ENCODE results near the gene RNF32.
"Not testable (repeated sequence)": the region's sequence is repeated elsewhere in the genome, so short reads cannot be mapped to it uniquely, and the experiment has no call there.

Gene RNF32

DNA sequence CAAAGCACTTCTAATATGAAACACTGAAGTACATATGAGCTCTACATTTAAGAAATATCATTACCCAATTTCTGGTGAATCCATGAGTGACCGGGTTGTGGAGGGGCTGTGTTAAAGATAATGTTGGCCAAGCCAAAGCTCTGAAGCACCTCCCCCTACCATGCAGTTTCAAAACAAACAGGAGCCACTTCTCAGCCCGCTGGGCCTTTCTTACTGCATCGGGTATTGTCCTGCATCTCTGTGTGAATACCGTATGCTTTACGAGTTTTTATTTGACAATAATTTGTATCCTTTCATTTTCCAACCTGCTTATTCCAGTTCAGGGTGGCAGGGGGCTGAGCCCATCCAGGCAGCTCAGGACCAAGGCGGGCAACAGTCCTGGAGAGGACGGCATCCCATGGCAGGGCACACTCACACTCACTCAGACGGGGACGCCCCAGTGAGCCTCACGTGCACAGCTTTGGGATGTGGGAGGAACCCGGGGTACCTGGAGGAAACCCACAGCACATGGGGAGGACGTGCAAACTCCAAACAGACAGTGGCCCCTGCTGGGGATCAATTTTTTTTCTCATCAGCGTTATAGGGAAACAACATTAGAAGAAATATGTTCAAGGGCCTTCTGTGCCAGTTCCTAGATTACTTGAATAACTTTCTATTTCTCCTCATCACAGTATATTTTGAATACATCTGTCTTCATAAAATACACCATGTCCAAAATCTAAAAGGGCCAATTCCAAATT is 1.9 kb downstream of the RNF32 start:
- no peak for DNase-seq (ENCODE audit: low spot score)

DNA sequence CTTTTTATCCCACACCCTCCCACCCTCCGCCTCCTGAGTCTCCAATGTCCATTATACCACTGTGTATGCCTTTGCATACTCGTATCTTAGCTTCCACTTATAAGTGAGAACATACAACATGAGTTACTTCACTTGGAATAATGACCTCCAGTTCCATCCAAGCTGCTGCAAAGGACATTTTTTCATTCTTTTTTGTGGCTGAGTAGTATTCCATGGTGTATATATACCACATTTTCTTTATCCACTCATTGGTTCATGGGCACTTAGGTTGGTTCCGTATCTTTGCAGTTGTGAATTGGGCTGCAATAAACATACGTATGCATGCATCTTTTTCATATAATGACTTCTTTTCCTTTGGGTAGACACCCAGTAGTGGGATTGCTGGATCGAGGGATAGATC is 6.8 kb downstream of the RNF32 start:
- not testable (repeated sequence) for DNase-seq (ENCODE audit: low spot score)

DNA sequence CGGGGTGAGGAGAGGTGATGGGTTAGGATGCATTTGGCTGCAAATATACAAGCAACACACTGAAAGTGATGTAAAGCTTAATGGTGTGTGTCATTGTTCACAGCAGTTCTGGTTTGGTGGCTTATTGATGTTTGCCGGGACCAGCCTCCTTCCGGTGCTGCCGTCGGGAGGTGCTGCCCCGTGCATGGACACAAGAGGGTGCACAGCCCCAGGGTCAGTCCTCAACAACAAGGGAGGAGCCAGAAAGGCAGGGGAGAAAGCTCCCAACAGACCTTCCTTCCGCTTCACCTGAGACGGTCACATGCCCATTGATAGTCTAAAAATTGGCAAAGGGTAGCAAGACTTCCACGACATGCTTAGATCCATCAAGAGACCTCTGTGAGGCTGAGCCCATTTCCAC is 9.5 kb downstream of the RNF32 start:
- peak; percentile 15 for DNase-seq (ENCODE audit: low spot score)

DNA sequence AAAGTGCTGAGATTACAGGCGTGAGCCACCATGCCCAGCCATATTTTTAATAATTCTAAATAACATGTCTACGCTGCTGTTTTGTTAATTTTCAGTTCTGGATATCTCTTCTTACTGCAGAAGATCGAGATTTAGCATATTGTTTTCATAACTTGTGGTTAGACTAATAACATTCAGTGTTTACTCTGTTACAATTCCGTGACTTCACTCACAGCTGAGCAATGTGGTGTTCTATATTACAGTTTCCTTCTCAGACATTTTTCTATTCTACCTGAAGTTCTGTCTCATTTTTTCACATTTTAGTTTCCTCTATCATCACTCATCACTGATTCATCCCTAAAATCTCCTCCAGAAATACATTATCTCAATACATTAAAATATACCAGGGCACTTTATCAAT is 10.9 kb downstream of the RNF32 start:
- peak; percentile 18 for DNase-seq (ENCODE audit: low spot score)

DNA sequence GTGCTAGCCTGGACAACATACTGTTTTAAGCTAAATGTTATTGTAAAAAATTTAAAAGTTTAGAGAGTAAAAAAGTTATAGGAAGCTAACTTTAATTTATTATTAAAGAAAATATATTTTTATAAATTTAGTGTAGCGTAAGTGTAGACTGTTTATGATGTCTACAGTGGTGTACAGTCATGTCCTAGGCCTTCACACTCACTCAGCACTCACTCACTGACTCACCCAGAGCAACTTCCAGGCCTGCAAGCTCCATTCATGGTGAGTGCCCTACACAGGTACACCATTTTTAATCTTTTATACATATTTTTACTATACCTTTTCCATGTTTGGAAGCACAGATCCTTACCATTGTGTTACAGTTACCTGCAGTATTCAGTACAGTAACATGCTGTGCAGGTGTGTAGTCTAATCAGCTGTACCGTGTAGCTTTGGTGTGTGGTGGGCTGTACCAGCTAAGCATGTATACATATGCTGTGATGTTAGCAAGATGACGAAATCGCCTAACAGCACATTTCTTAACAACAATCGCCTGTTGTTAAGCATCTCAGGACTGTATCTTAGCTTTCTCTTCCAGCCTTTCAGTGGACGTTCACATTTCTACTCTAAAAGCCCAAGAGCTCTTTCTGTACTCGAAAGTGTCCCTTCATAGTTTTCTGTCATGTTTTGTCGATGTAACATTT is 12.5 kb downstream of the RNF32 start:
- no peak for DNase-seq (ENCODE audit: low spot score)

DNA sequence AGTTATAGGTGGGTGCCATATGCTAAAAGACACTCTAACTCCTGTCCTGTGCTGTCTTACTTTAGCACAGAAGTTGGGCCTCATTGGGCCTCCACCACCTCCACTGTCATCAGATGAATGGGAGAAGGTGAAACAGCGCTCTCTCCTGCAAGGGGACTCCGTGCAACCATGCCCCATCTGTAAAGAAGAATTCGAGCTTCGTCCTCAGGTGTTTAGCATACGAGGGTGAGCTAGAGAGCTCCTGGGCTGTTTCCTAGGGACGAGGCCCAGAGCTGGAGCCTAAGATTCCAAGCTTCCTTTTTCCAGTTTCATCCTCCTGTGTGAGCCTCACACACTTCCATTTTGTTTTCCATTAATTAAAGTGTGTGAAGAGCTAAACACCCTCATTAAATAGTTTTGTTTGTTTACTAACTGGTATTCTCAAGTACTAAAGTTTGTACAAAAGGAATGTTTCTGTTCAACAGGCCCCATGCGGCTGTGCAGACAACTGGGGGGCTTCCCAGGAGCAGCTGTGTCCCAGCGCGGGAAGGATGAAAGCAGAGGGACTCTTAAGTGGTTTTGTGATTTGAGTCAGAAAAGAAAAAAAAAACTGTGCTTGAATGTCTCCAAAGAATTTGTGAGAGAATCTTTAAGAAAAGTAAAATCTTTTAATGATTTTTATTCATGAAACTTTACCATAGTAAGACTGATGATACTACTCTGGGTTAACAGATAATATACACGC is 14.1 kb downstream of the RNF32 start:
- no peak for DNase-seq (ENCODE audit: low spot score)

DNA sequence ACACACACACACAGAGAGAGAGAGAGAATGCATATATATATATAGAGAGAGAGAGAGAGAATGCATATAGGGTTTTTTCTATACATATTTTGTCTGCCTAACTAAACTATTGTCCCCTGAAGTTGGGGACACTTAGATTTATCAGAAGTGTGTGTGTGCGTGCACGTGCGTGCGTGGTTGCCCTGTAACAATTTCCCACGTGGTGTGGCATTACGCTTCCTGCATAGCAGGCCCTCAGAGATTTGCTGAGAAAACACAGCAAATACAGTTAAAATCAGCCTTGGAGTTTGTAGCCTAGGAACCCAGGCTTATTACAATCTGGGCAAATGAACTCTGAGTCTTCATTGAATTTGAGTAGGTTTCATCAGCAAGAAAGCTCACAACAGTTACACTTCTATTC is 14.7 kb downstream of the RNF32 start:
- DNase-seq (ENCODE audit: low spot score) = no peak

DNA sequence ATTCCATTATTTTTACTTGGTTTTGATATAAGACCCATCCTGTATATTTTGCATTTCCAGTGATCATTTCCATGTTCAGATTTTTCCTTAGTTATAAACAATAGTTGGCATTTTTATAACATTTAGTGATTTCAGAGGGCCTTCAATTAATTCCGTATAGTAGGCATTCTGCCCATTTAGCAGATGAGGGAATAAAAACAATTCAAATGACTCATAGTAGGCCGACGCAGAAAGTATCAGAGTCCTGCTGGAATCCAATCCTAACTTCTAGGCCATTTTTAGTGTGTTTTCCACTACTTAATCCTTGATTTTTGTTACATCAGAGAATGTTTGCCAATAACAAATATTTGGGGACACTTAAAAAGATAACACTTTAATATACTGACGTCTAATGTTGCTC is 15.4 kb downstream of the RNF32 start:
- no peak for DNase-seq (ENCODE audit: low spot score)

DNA sequence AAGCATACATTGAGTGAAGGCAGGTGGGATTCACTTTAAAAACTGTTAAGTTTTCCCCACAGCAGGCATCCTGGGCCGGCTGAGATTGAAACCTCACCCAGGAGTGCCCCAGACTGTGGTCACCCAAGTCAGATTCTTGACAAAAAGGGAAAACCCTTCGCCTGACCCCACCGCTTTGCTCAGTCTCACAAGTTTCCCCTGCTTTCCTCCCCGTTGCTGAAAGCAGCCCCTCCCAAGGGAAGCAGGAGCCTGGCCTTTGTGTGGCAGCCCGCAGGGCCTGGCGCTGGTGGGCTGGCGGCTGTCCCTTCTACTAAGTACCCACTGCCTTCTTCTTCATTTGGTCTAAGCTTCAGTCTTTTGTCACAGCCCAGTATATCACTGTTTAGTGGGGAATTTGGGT is 16.0 kb downstream of the RNF32 start:
- no peak for DNase-seq (ENCODE audit: low spot score)

DNA sequence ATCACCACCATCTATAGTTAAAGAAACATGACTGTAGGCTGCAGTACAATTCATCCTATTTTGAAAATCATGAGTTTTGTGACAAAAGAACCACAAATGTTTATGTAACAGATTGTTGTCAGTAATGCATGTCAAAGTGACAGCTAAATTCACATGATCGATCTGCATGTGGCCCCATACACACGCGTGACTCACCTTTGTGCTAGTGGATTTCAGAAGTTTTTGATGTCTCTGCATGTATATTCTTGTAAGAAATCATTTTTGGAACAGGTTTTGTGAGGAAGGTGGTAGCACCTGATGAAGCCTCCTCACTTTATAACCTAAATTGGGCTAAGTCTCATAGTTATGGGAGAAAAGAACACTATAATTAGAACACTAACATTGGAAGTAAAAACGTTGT is 17.1 kb downstream of the RNF32 start:
- no peak for DNase-seq (ENCODE audit: low spot score)

DNA sequence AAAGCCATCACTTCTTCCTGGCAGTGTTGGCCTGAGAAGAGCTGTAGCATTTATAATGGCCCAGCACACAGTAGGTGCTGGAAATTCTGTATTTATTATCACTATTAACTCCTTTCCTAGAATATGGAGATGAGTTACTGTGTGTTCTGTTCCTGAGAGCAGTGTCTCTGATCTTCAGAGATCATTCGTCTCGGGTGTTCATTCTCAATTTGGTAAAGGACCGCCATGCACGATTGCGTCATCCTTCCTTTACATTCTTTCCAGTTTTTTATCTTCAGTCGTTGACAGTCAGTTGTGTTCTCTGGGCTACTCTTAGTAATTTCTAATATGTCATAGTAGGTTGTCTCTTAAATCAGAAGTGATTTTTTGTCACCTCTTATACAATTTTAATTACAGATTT is 18.6 kb downstream of the RNF32 start:
- DNase-seq (ENCODE audit: low spot score) = no peak

DNA sequence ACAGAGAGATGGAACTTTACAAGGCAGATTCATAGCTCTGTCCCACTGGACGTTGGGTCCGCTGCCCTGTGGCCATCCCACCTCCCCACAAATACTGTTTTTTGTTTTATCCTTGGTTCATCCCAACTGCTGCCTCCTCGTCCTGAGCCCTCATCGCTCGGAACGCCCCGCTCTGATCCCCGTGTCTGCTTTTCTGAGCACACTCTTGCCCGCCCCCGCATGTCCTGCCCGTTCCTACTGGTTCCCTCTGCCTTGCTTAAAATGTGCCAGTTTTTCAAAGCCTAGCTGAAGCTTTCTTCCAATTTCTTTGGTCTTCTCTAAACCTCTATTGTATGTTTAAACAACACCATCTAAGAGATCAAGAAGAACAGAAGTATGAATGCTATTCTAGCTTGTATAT is 19.4 kb downstream of the RNF32 start:
- peak; percentile 16 for DNase-seq (ENCODE audit: low spot score)

DNA sequence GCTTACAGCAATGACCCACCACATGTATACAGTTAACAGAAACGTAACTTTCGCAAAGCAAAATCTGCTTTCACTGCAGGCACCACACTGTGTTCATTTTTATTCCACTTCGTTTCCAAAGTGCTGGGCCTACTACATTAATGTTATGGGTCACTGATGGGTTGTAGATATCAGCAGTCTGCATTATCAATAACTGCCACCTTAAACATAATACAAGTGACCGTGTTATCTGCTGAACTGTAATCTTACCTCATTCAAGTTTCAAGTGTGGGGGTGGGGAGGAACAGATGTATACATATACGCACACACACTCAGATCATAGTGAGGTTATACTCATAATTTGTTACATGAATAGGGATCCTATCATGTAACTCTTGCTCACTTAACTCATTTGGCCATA is 21.1 kb downstream of the RNF32 start:
- DNase-seq (ENCODE audit: low spot score) = no peak

DNA sequence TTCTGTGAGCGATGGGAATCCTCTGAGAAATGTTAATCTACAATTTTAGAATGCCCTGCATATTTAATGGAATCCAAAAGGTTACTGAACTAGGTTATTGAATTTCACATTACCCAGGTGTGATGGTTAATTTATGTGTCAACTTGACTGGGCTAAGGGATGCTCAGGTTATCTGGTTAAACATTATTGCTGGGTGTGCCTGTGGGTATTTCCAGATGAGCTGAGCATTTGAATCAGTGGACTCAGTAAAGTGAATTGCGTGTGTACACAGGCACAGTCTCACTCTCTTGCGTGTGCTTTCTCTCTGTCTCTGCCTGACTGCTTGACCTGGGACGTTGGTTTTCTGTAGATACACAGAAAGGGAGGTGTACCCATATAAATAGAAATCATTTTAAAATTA is 21.7 kb downstream of the RNF32 start:
- no peak for DNase-seq (ENCODE audit: low spot score)

DNA sequence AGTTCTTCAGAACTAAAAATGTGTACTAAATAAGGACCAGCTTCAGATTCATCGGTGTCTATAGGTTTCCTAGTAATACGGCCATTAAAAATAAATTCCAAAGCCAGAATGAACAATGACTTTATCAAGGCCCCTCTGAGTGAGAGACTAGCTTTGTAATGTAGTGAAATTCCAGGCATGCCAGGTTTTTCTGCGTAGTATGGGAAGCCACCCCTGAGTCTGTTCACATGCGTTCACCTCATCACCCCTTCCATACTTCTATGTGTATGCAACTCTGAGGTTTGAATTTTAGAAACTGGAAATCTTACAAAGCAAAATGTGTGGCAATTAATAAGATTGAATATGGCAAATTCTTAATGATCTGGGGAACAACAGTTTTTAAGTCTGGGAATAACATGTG is 24.5 kb downstream of the RNF32 start:
- no peak for DNase-seq (ENCODE audit: low spot score)

DNA sequence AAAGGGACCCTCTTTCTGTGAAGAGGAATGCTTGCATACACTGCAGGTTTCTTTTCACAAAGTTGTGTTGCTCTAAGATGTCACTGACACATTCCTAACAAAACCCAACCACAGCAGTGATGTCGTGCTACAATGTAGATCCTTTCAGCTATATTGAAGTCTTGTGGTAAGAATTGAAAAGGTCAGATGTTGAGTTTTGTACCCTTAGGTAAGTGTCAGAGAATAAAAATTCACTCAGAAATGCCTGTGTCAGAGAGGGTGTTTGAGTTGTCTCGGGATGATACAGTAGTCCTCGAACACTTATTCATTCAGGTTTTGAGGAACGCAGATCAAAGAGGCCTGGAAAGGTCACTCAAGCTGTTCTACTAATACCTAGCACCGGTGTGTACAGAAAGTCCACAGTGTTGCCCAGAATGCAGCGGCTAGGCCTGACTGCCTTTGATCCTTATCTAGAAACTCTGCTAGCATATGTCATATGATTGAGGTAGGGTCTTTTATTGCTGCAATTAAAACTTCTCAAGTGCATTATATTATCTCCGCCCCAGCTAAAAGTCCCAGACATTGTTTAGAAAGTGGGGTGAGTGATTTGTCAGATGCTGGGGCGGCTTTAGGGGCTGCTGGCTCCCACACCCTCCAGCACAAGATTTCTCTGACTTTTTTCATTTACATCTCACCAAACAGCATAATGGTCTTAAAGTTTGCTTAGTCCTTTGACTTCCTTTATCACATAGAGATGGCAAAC is 26.0 kb downstream of the RNF32 start:
- no peak for DNase-seq (ENCODE audit: low spot score)

DNA sequence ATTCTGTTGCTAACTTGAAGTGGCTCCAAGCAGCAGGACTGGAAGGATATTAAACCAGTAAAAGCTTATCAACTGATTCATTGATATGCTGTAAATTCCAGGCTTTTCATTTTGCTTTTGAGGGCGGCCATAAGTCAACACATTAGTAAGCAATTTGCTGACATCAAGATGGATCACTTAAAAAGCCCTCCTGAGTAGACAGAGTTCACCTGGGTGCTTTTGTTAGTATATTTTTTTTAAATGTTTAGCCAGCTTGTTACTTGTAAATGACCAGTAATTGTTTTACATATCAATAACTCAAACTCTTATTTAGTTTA is 26.5 kb downstream of the RNF32 start:
- DNase-seq (ENCODE audit: low spot score) = no peak

DNA sequence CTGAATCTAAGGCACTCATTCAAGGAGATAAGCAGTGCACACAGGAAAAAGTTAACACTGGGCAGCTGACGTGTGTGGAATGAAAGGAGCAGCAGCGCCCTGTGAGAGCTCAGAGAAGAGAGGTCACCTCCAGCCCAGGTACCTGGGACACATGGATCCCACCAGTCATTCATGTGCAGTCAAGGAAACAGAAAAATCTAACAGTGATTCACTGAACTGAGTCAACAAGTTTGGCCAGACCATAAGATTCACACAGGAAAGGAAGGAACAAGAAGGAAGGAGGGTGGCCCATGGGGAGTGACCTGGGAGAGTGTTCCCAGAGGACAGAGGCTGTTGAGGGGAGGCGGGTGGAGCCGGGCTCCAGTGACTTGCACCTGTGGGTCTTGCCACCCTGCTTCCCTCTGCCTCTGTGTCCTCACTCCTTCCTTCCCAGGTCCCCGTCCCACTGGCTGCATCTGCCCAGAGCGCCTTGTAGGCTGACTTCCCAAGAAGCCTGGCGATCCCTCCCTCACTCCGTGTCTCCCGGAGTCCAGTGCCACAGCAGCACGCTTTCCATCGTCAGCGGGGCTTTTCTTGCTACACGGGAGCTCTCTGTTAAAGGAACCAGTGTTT is 27.7 kb downstream of the RNF32 start:
- DNase-seq (ENCODE audit: low spot score) = no peak

DNA sequence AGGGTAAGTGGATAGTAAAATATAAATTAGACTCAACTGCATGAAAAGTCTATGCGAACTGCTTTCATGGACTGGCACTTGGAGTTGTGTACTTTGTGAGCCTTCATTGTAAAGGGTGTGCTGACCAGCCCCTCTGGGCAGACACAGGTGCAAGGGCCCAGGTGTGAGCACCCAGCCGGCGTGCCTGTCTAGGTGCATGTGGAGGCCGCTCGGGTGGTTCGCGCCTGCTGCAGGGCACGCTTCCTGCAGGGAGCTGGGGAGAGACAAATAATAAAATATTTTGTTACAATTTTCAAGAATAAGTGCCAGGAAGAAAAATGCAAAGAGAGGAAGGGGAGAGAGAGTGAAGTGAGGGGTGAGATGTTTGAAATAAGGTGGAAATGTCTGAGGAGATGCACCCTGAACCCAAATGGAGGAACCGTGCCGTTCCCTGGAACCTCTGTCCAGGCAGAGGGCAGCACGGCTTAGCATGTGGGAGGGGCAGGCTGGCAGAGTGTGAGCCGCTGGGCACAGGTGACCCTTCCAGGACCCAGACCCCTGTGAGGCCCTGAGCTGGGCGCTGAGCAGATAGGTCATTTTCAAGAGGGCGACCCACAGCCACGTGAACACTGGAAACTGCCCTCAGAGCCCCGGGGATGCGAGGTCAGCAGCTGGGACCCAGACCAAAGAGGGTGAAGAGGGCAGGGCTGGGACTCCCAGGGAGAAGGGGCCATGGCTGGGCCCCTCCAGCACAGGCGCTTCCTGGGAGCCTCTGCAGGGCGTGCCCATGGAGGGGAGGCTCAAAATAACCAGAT is 28.7 kb downstream of the RNF32 start:
- no peak for DNase-seq (ENCODE audit: low spot score)

DNA sequence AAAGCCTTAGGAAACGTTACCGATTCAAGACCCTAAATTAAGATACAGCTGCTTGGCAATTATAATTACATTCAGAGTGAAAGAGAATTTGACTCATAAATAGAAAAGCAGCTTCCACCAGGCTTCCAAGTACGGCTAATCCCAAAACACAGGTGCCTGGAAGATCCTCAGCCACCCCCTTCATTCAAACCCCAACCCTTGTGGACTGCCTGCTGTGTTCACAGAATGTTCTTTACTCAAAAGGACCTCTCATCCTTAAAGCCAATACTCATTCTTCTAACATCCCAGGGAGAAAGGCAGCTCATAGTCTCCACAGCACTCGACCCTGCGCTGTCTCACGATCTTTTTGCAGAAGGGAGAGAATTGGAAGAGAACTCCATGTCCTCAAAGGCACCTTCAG is 32.9 kb downstream of the RNF32 start:
- DNase-seq (ENCODE audit: low spot score) = no peak

DNA sequence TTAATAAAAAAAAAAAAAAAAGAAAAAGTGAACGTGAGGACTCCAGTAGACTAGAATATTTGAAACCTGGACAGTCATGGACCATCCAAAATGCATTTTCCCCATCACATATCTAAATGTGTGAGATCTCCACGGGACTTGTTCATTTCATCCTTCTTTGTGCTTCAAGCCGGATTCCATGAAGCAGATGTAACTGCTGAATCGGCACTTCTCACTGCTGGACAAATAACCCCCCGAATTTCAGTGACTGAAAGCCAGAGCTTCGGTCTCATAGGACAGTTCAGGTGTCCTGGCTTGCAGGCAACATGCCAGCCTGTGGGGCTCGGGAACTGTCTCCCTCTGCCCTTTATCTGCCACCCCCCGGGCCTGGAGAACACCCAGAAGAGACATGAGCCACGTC is 33.3 kb downstream of the RNF32 start:
- no peak for DNase-seq (ENCODE audit: low spot score)

DNA sequence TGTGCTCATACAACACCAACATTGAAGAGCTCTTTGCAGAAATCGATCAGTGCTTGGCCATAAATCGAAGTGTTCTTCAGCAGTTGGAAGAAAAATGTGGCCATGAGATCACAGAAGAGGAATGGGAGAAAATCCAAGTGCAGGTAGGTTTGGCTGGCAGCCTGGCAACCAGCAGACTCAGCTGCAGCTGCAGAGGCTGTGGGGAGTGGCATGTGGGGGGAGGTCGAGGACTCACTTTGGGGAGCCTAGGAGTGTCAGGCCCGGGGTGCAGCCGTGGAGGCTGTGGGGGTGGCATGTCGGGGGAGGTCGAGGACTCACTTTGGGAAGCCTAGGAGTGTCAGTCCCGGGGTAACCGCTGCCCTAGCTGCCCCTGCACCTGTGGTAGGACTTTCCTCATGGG is 35.1 kb downstream of the RNF32 start:
- no peak for DNase-seq (ENCODE audit: low spot score)
